ENCODE measurements around the gene PAK6.

The PAK6 gene

DNA sequence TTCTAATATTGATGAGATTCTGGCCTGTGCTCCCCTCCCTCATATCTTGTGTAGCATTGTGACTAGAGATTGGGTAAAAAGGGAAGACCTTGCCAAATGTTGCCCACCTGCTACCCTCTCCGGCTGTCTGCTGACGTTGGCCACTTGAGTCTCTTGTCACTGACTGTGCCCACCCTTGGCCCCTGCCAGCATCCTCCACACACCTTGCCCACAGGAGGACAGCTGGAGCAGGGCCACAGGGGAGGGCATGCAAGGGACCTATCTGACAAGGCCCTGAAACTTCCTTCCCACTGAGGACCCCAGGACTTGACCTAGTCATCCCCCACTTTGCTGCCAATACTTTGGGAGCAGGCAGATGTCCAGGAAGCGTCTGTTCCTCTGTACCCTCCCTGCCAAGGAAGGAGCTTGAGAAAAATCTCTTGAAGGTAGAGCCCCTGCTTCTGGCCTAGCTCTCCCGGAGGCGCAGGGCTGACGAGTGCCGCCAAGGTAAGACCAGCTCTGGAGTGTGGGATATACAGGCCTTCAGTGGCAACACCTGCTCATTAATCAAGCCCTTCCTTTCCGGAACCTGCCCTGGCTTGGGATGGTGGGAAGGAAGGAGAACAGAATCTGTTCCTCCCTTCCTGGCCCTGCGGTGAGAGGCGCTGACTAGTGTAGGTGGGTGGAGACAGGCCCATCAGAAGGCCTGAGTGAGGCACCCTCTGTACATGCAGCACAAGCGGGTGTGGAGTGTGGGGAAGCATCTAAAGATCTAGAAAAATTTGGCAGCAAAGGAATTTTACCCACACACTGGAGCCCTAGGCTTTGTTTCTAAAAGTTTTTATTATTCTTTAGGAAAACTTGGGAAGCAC is 4.9 kb upstream of the PAK6 start:
- no peak for FAIRE-seq
- TF ChIP-seq POLR2A (IDR thresholded peaks at IDR 0.05; ENCODE audit: low read depth, low read length): no peak
- no peak for DNase-seq (ENCODE audit: insufficient read length, low spot score)

DNA sequence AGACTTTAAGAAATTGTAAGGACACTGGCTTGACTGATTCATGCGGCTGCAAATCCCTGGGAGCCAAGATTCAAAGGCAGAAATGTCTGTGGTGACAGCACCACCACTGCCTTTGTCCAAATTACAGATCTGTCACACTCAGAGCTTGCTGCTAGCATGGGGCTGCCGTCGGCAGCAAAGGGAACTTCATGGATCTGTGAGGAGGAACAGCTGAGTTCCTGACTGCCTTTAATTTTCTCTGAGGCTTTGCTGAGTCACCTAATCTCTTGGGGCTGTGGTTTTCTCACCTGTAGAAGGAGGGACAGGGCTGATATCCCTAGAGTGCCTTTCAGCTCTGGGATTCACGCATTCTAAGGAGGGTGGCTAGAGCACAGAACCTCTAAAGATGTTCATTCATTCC is 4.1 kb upstream of the PAK6 start:
- no peak for DNase-seq (ENCODE audit: insufficient read length, low spot score)
- no peak for FAIRE-seq
- no peak for TF ChIP-seq POLR2A (IDR thresholded peaks at IDR 0.05; ENCODE audit: low read depth, low read length)

DNA sequence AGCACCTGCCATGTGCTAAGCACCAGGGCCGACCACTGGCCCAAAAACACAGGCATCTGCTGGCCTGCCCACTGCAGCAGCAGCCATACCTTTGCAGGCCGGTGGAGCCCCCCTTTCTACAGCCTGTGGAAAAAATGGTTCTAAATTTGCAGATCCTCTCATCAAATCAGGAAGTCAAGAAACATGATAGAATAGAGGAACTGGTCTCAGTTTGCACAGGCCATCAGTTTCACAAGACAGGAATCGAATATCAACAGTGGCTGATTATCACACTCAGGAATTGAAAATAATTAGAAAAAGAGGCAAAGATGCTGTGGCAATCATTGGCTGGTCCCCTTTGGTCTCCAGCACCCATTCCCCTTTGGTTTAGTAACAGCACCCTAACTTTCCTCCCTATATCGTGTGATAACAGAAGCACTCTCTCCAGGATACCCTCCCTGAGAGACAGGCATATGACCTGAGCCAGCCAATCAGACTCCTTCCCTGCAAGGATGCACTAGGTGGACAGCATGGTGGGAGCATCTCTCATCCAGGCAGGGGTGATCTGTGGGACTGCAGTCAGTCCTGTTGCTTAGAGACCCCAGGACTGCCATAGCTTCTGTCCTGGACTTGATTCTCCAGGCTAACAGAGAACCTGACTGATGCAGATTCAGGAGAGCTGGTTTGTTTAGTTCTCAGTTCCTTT is 3.5 kb upstream of the PAK6 start:
- DNase-seq (ENCODE audit: insufficient read length, low spot score) (no peak), FAIRE-seq (no peak)
- no peak for TF ChIP-seq POLR2A (IDR thresholded peaks at IDR 0.05; ENCODE audit: low read depth, low read length)

DNA sequence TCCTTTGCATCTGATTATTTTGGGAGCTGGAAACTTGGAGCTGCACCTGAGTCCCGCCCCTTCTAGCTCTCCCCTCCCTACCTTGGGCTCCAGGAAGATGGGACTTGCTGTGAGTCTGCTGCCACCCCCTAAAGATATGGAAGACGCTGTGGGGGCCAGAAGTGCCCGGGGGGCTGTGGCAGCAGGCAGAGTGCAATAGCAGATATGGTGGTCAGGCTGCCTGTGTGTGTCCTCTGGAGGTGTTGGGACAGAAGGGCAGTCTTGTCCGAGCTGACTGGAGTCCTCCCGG is 485 bp downstream of the PAK6 start:
- FAIRE-seq (no peak), DNase-seq (ENCODE audit: insufficient read length, low spot score) (no peak)
- no peak for TF ChIP-seq POLR2A (IDR thresholded peaks at IDR 0.05; ENCODE audit: low read depth, low read length)

- DNase-seq (ENCODE audit: insufficient read length, low spot score) (peak; percentile 72), FAIRE-seq (no peak)
- TF ChIP-seq POLR2A (IDR thresholded peaks at IDR 0.05; ENCODE audit: low read depth, low read length): no peak
Measured at GRCh38 chr15:40239693-40240618, 1.1 kb downstream of the PAK6 start.

- DNase-seq (ENCODE audit: insufficient read length, low spot score) (no peak), FAIRE-seq (no peak)
- TF ChIP-seq POLR2A (IDR thresholded peaks at IDR 0.05; ENCODE audit: low read depth, low read length): no peak
Measured at GRCh38 chr15:40240619-40241221, 1.9 kb downstream of the PAK6 start.

- no peak for FAIRE-seq
- no peak for TF ChIP-seq POLR2A (IDR thresholded peaks at IDR 0.05; ENCODE audit: low read depth, low read length)
- DNase-seq (ENCODE audit: insufficient read length, low spot score): no peak
Measured at GRCh38 chr15:40241269-40242212, 2.7 kb downstream of the PAK6 start.

DNA sequence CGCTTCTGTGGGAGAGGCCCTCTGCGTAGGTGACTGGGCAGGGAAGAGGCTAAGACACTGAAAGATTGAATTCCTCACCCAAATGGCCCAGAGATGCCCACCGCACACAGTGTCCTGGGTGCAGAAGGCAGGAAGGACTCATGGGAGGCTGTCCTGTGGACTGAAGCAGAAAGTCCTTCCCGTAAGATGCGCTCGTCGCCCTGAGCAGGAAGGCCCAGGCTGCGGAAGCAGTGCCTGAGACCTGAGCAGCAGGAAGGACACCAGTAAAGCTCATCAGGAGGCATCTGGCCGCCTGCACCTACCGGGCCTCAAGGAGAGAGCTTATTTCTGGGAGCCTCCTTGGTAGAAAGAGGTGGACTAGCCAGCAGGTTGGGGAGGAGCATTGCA is 3.3 kb downstream of the PAK6 start:
- DNase-seq (ENCODE audit: insufficient read length, low spot score): no peak
- no peak for FAIRE-seq
- no peak for TF ChIP-seq POLR2A (IDR thresholded peaks at IDR 0.05; ENCODE audit: low read depth, low read length)

- no peak for DNase-seq (ENCODE audit: insufficient read length, low spot score)
- FAIRE-seq: no peak
- no peak for TF ChIP-seq POLR2A (IDR thresholded peaks at IDR 0.05; ENCODE audit: low read depth, low read length)
Measured at GRCh38 chr15:40242601-40243000, 3.7 kb downstream of the PAK6 start.

GRCh38 chr15:40243126-40243810 is 4.4 kb downstream of the PAK6 start:
- DNase-seq (ENCODE audit: insufficient read length, low spot score) (no peak), FAIRE-seq (no peak)
- no peak for TF ChIP-seq POLR2A (IDR thresholded peaks at IDR 0.05; ENCODE audit: low read depth, low read length)

DNA sequence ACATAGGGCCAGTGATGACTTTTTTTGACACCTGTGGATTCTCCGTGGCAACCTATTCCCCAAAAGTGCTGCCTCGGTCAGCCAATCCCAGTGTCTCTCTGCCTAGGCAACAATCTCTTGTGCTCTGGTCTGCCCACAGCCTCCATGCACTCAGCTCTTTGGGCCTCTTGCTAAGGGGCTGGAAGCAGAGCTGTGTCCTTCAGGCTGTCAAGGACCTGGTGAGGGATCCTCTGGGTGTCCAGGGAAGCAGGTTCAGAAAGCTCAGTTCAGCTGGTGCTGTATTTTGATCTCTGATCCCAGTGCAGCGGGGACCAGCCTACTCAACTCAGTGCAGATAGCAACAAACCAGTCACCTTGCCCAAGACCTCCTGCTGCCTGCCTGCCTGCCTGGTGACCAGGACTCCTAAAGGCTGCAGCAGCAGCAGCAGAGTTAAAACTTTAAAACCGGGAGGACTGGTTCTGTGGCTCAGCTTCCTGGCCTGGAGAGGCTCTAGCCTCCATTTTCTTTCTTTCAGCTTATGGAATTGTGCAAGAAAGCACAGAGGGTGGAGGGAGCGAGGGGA is 6.2 kb downstream of the PAK6 start:
- TF ChIP-seq POLR2A (IDR thresholded peaks at IDR 0.05; ENCODE audit: low read depth, low read length): no peak
- FAIRE-seq: no peak
- no peak for DNase-seq (ENCODE audit: insufficient read length, low spot score)
